Mesenchymal stem cell (in vitro differentiated cells and primary cell): ENCODE measurements around the gene PXDN.

Experiments used
- DNase-seq: peaks from one replicate; pipeline ENCODE4 v3.0.0-alpha.2; 2013
- H2AFZ ChIP-seq: one replicate; pipeline ENCODE4 v1.6.1; 2013; ENCODE audit warnings: low read depth, mild to moderate bottlenecking, control low read depth, inconsistent platforms, low read length, moderate library complexity
- H2AK5ac ChIP-seq: 2 replicates; pipeline ENCODE4 v1.6.1; 2013; ENCODE audit warnings: low read length, moderate library complexity, mild to moderate bottlenecking, inconsistent platforms; ENCODE audit not compliant: severe bottlenecking
- H2BK120ac ChIP-seq: one replicate; pipeline ENCODE4 v1.6.1; 2013; ENCODE audit warnings: low read depth, mild to moderate bottlenecking, inconsistent platforms, low read length, moderate library complexity
- H2BK12ac ChIP-seq, 2 experiments: one replicate each; pipeline ENCODE4 v1.6.1; 2013; ENCODE audit warnings: inconsistent platforms in 2 of 2, low read length in 2 of 2, mild to moderate bottlenecking in 2 of 2, moderate library complexity in 2 of 2, control low read depth in 1 of 2
- H2BK15ac ChIP-seq: one replicate; pipeline ENCODE4 v1.6.1; 2013; ENCODE audit warnings: mild to moderate bottlenecking, low read depth, inconsistent platforms; ENCODE audit not compliant: poor library complexity, severe bottlenecking
- H2BK5ac ChIP-seq: 2 replicates; pipeline ENCODE4 v1.6.1; 2013; ENCODE audit warnings: low read depth, mild to moderate bottlenecking, low read length, control low read depth, inconsistent platforms; ENCODE audit not compliant: poor library complexity, severe bottlenecking
- H3K14ac ChIP-seq, 2 experiments: one replicate each; pipeline ENCODE4 v1.6.1; 2013; ENCODE audit warnings: inconsistent platforms in 2 of 2, low read length in 2 of 2, control low read depth in 1 of 2, mild to moderate bottlenecking in 1 of 2, moderate library complexity in 1 of 2
- H3K18ac ChIP-seq, 2 experiments: one replicate each; pipeline ENCODE4 v1.6.1; 2013; ENCODE audit warnings: inconsistent platforms in 2 of 2, low read length in 2 of 2, control low read depth in 1 of 2, low read depth in 1 of 2, mild to moderate bottlenecking in 1 of 2
- H3K23ac ChIP-seq, 2 experiments: one replicate each; pipeline ENCODE4 v1.6.1; 2013; ENCODE audit warnings: inconsistent platforms in 2 of 2, low read length in 2 of 2, mild to moderate bottlenecking in 2 of 2, moderate library complexity in 2 of 2, control low read depth in 1 of 2
- H3K27ac ChIP-seq: 2 replicates; pipeline ENCODE4 v1.5.1; 2013; ENCODE audit warnings: mild to moderate bottlenecking, moderate library complexity, low read length, control low read depth, inconsistent platforms; ENCODE audit not compliant: poor library complexity, severe bottlenecking
- H3K27me3 ChIP-seq, 2 experiments: 2 replicates each; pipeline versions ENCODE4 v1.6.1 to v1.7.0; 2013; ENCODE audit warnings: low read length in 2 of 2, mild to moderate bottlenecking in 2 of 2, moderate library complexity in 2 of 2, control low read depth in 1 of 2, inconsistent platforms in 1 of 2; ENCODE audit not compliant: control insufficient read depth in 1 of 2, insufficient read depth in 1 of 2
- H3K36me3 ChIP-seq, 2 experiments: 2 replicates each; pipeline versions ENCODE4 v1.6.1 to v1.7.0; 2013; ENCODE audit warnings: low read length in 2 of 2, control low read depth in 1 of 2, inconsistent platforms in 1 of 2, low read depth in 1 of 2, mild to moderate bottlenecking in 1 of 2; ENCODE audit not compliant: insufficient read depth in 2 of 2, control insufficient read depth in 1 of 2
- H3K4ac ChIP-seq, 2 experiments: one replicate each; pipeline ENCODE4 v1.6.1; 2013; ENCODE audit warnings: inconsistent platforms in 2 of 2, low read length in 2 of 2, mild to moderate bottlenecking in 2 of 2, moderate library complexity in 2 of 2, control low read depth in 1 of 2, low read depth in 1 of 2
- H3K4me1 ChIP-seq: 2 replicates; pipeline ENCODE4 v1.6.1; 2013; ENCODE audit warnings: low read depth, low read length, control low read depth; ENCODE audit not compliant: control insufficient read depth, insufficient read depth
- H3K4me2 ChIP-seq: 2 replicates; pipeline ENCODE4 v1.6.1; 2013; ENCODE audit warnings: low read length, mild to moderate bottlenecking, inconsistent platforms; ENCODE audit not compliant: poor library complexity, severe bottlenecking
- H3K4me3 ChIP-seq, 2 experiments: 2 replicates each; pipeline versions ENCODE4 v1.5.1 to v1.7.0; 2013; ENCODE audit warnings: low read length in 2 of 2, mild to moderate bottlenecking in 2 of 2, control low read depth in 1 of 2, low read depth in 1 of 2; ENCODE audit not compliant: insufficient read depth in 1 of 2
- H3K79me1 ChIP-seq: replicated peaks from 2 replicates; pipeline ENCODE4 v1.6.1; 2013; ENCODE audit warnings: mild to moderate bottlenecking, control low read depth, low read length, inconsistent platforms; ENCODE audit not compliant: poor library complexity, severe bottlenecking
- H3K9ac ChIP-seq: 2 replicates; pipeline ENCODE4 v1.7.0; 2013; ENCODE audit warnings: mild to moderate bottlenecking, low read length, moderate library complexity
- H3K9me3 ChIP-seq: 2 replicates; pipeline ENCODE4 v1.7.0; 2013; ENCODE audit warnings: mild to moderate bottlenecking, low read length; ENCODE audit not compliant: control insufficient read depth
- H4K8ac ChIP-seq: one replicate; pipeline ENCODE4 v1.6.1; 2013; ENCODE audit warnings: inconsistent platforms, mild to moderate bottlenecking, low read length, moderate library complexity
- H4K91ac ChIP-seq: one replicate; pipeline ENCODE4 v1.6.1; 2013; ENCODE audit warnings: mild to moderate bottlenecking, low read length, inconsistent platforms
- WGBS: methylation state at CpG from one replicate; pipeline ENCODE4 v1.1.7; 2013; ENCODE audit warnings: mixed read lengths; 5-methylcytosine and 5-hydroxymethylcytosine counted together

Gene PXDN

DNA sequence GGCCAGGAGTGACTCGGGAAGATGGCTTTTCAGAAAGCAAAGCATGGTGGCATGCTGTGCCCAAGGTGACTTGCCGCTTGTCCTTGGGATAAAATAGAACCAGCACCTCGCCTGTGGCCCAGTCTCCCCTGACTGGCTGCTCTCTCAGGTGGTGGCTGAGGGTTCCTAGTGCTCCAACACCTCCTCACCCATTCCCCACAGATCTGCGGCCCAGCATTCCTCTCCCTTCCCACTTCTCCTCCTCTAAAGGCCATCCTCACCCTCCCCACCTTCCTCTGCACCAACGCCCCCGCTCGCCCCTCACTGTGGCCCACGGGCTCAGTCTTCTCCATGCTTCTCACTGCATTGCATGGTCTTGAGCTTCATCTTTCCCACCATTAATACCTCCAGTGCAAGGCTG lies 132.4 kb downstream of the PXDN start:
- no peak overlapping the region for H3K23ac ChIP-seq
- H3K4me1 ChIP-seq = peaks cover 24% of the 10 kb centered on the region
- no peak overlapping the region for H3K4me3 ChIP-seq
- H3K79me1 ChIP-seq = no peaks in the 10 kb centered on the region
- no peak overlapping the region for H4K8ac ChIP-seq
- no peak overlapping the region for H3K9ac ChIP-seq
- no peak overlapping the region for H2BK120ac ChIP-seq
- H2BK15ac ChIP-seq = no peak overlapping the region
- no peak overlapping the region for H3K4me2 ChIP-seq
- peaks cover 0 to 12% of the 10 kb centered on the region in 2 experiments for H3K36me3 ChIP-seq
- H3K18ac ChIP-seq = no peak overlapping the region
- H3K27ac ChIP-seq = no peak overlapping the region
- H2AFZ ChIP-seq = no peak overlapping the region
- H2BK5ac ChIP-seq = no peak overlapping the region
- no peak overlapping the region for H3K4ac ChIP-seq
- no peak for DNase-seq
- H2AK5ac ChIP-seq = no peak overlapping the region
- no peak overlapping the region for H2BK12ac ChIP-seq
- no peak overlapping the region for H3K14ac ChIP-seq
- WGBS = 90% methylated on average over 8 of the region's 8 CpGs
- no peaks in the 10 kb centered on the region for H3K9me3 ChIP-seq
- no peak overlapping the region for H4K91ac ChIP-seq
- H3K27me3 ChIP-seq = peaks cover 0 to 23% of the 10 kb centered on the region in 2 experiments

DNA sequence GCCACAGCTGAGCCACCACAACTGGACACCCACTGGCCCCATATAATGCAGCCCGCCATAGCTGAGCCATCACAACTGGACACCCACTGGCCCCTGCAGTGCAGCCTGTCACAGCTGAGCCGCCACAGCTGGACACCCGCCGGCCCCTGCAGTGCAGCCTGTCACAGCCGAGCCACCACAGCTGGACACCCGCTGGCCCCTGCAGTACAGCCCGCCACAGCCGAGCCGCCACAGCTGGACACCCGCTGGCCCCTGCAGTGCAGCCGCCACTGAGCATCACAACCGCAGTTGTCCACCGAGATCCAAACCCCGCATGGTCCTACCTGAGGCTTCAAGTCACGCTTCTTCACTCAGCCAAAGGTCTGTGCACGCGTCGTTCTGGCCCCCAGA lies 134.2 kb downstream of the PXDN start:
- H3K4me1 ChIP-seq = peaks cover 35% of the 10 kb centered on the region
- H3K18ac ChIP-seq = peak overlapping the region in 1 of 2 experiments; percentile 1
- no peaks in the 10 kb centered on the region for H3K79me1 ChIP-seq
- peak overlapping the region in 1 of 2 experiments; percentile 4 for H2BK12ac ChIP-seq
- H3K23ac ChIP-seq = no peak overlapping the region
- H2BK15ac ChIP-seq = no peak overlapping the region
- no peak overlapping the region for H3K27ac ChIP-seq
- no peaks in the 10 kb centered on the region for H3K9me3 ChIP-seq
- H2BK5ac ChIP-seq = no peak overlapping the region
- H3K36me3 ChIP-seq = peaks cover 0 to 12% of the 10 kb centered on the region in 2 experiments
- no peak overlapping the region for H3K9ac ChIP-seq
- no peak overlapping the region for H4K91ac ChIP-seq
- no peak overlapping the region for H2AFZ ChIP-seq
- no peak overlapping the region for H3K14ac ChIP-seq
- DNase-seq = no peak
- no peak overlapping the region for H4K8ac ChIP-seq
- no peak overlapping the region for H3K4ac ChIP-seq
- no peak overlapping the region for H3K4me2 ChIP-seq
- no peak overlapping the region for H2BK120ac ChIP-seq
- H3K4me3 ChIP-seq = no peak overlapping the region
- H3K27me3 ChIP-seq = peaks cover 0 to 15% of the 10 kb centered on the region in 2 experiments
- H2AK5ac ChIP-seq = no peak overlapping the region
- WGBS = 94% methylated on average over 18 of the region's 18 CpGs

- H3K4ac ChIP-seq = no peak overlapping the region
- H4K91ac ChIP-seq = no peak overlapping the region
- no peak overlapping the region for H4K8ac ChIP-seq
- no peak overlapping the region for H2AFZ ChIP-seq
- H3K79me1 ChIP-seq = no peaks in the 10 kb centered on the region
- H3K27ac ChIP-seq = no peak overlapping the region
- peaks cover 37% of the 10 kb centered on the region for H3K4me1 ChIP-seq
- no peak for DNase-seq
- H3K9ac ChIP-seq = no peak overlapping the region
- H3K18ac ChIP-seq = peak overlapping the region in 1 of 2 experiments; percentile 1
- no peak overlapping the region for H2BK15ac ChIP-seq
- H3K4me3 ChIP-seq = no peak overlapping the region
- 83% methylated on average over 10 of the region's 12 CpGs for WGBS
- no peak overlapping the region for H2AK5ac ChIP-seq
- H3K9me3 ChIP-seq = no peaks in the 10 kb centered on the region
- no peak overlapping the region for H2BK120ac ChIP-seq
- H3K14ac ChIP-seq = no peak overlapping the region
- peaks cover 0 to 12% of the 10 kb centered on the region in 2 experiments for H3K36me3 ChIP-seq
- H2BK5ac ChIP-seq = no peak overlapping the region
- peaks cover 0 to 15% of the 10 kb centered on the region in 2 experiments for H3K27me3 ChIP-seq
- H3K23ac ChIP-seq = no peak overlapping the region
- no peak overlapping the region for H2BK12ac ChIP-seq
- H3K4me2 ChIP-seq = no peak overlapping the region
These were observed 134.7 kb downstream of the PXDN start for GRCh38 chr2:1609485-1610095.

DNA sequence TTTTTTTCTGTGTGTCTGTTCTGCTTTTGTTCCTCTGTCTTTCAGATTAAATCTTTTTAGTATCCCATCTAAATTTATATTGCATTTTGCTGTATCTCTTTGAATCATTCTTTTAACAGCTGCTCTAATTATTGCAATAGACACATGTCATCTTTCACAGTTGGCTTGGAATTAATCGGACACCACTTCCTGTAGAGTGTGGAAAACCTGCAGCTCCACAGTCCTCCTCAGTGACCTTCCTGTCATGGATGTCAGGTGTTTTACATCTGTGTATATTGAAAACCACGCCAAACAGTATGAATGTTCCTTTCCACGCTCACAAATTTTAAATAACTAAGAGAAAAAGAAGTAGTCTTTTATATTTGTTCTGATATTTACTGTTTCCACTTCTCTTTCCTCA lies 135.3 kb downstream of the PXDN start:
- no peak overlapping the region for H2BK15ac ChIP-seq
- no CpG with 5 or more reads among the region's 3 CpGs for WGBS

More for the DNA sequence above, 135.3 kb downstream of the PXDN start:
- Histone ChIP-seq H3K14ac (no peak overlapping the region), H3K4me1 (peaks cover 35% of the 10 kb centered on the region), H3K27me3 (peaks cover 0 to 15% of the 10 kb centered on the region in 2 experiments), H3K4me2 (no peak overlapping the region), H3K4ac (no peak overlapping the region), H3K4me3 (no peak overlapping the region), H3K9me3 (no peaks in the 10 kb centered on the region), H3K79me1 (no peaks in the 10 kb centered on the region), H2BK12ac (no peak overlapping the region), H2AK5ac (no peak overlapping the region), H2BK5ac (no peak overlapping the region), H3K9ac (no peak overlapping the region), H3K27ac (no peak overlapping the region), H3K36me3 (peaks cover 0 to 12% of the 10 kb centered on the region in 2 experiments), H4K8ac (no peak overlapping the region), H2BK120ac (no peak overlapping the region), H4K91ac (no peak overlapping the region), H3K23ac (no peak overlapping the region), H3K18ac (no peak overlapping the region), H2AFZ (no peak overlapping the region)
- no peak for DNase-seq
